ENCODE data around the gene SFPQ.

DNA sequence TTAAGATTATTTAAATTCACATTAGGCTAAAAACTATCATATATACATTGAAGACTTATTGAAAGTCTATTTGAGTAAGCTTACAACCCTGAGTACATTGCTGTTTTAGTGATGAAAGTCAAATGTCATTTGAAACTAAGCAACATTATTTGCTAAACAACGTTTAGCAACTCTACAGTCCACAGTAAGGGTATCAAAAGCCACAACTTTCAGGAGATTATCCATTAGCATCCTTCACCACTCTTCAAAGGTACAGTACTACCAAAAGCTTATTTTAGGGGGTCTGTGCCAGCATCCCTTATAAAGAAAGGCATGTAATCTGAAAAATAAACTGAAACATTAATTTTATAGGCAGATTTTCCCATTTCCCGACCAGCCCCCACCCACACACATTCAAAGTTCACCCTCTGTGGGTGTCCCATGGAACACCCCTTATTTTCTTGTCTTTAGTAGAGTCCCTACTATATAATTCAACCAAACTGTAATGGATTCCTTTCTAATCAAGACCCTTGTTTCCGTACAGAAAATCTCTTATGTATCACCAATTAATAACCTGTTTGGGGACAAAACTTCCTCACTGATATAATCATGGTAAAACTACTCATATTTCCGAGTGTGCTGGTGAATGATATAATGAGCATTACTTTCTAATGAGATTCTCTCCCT is 11.0 kb downstream of the SFPQ start:
- TF ChIP-seq, protein P1, sequence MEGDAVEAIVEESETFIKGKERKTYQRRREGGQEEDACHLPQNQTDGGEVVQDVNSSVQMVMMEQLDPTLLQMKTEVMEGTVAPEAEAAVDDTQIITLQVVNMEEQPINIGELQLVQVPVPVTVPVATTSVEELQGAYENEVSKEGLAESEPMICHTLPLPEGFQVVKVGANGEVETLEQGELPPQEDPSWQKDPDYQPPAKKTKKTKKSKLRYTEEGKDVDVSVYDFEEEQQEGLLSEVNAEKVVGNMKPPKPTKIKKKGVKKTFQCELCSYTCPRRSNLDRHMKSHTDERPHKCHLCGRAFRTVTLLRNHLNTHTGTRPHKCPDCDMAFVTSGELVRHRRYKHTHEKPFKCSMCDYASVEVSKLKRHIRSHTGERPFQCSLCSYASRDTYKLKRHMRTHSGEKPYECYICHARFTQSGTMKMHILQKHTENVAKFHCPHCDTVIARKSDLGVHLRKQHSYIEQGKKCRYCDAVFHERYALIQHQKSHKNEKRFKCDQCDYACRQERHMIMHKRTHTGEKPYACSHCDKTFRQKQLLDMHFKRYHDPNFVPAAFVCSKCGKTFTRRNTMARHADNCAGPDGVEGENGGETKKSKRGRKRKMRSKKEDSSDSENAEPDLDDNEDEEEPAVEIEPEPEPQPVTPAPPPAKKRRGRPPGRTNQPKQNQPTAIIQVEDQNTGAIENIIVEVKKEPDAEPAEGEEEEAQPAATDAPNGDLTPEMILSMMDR (IDR thresholded peaks at IDR 0.05), result no peak
- TF ChIP-seq TEAD4 (CRISPR knock-in tag; IDR thresholded peaks at IDR 0.05) (no peak), GABPB1 (CRISPR knock-in tag; IDR thresholded peaks at IDR 0.05) (no peak), KAT7 (CRISPR knock-in tag; IDR thresholded peaks at IDR 0.05; ENCODE audit: borderline replicate concordance) (no peak), RELA (CRISPR knock-in tag; IDR thresholded peaks at IDR 0.05; ENCODE audit: borderline replicate concordance) (no peak), FOXP1 (CRISPR knock-in tag; IDR thresholded peaks at IDR 0.05; ENCODE audit: borderline replicate concordance) (no peak), ZNF423 (CRISPR knock-in tag; IDR thresholded peaks at IDR 0.05) (no peak), ZBTB21 (CRISPR knock-in tag; IDR thresholded peaks at IDR 0.05; ENCODE audit: borderline replicate concordance) (no peak), NR2C2 (CRISPR knock-in tag; IDR thresholded peaks at IDR 0.05) (no peak), SMAD4 (CRISPR knock-in tag; IDR thresholded peaks at IDR 0.05) (no peak), HMGA2 (CRISPR knock-in tag; IDR thresholded peaks at IDR 0.05) (no peak), NFYB (CRISPR knock-in tag; conservative IDR thresholded peaks at IDR 0.05; ENCODE audit: low read depth) (no peak)
- TF ChIP-seq, protein P2, sequence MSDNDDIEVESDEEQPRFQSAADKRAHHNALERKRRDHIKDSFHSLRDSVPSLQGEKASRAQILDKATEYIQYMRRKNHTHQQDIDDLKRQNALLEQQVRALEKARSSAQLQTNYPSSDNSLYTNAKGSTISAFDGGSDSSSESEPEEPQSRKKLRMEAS (CRISPR knock-in tag; IDR thresholded peaks at IDR 0.05), result no peak
- TF ChIP-seq, protein P3, sequence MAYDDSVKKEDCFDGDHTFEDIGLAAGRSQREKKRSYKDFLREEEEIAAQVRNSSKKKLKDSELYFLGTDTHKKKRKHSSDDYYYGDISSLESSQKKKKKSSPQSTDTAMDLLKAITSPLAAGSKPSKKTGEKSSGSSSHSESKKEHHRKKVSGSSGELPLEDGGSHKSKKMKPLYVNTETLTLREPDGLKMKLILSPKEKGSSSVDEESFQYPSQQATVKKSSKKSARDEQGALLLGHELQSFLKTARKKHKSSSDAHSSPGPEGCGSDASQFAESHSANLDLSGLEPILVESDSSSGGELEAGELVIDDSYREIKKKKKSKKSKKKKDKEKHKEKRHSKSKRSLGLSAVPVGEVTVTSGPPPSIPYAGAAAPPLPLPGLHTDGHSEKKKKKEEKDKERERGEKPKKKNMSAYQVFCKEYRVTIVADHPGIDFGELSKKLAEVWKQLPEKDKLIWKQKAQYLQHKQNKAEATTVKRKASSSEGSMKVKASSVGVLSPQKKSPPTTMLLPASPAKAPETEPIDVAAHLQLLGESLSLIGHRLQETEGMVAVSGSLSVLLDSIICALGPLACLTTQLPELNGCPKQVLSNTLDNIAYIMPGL (CRISPR knock-in tag; IDR thresholded peaks at IDR 0.05), result no peak
